Endothelial cell of umbilical vein (primary cell): ENCODE measurements around the gene NAA11. TPM values are rescaled to one million over a fixed set of nuclear protein-coding genes. Genes with fewer than 3 reads are reported as not detected.

ENCODE experiments used
- BruUV-seq: library from RNA; stranded (reverse); fragments of 400-500 nt; replicated peaks from 2 replicates; lab custom pipeline; 2021; lab: Mats Ljungman, UMichigan
- CTCF ChIA-PET: fragments of 300-600, 350-600 bp; sonication (Branson Sonifier 250); formaldehyde crosslinking; loops from one replicate; lab custom pipeline; 2021; ENCODE audit warnings: antibody characterized with exemption, inconsistent platforms; lab: Charles Lee
- POLR2A ChIA-PET: fragments of 300-600, 350-600 bp; sonication (Branson Sonifier 250); formaldehyde crosslinking; loops from one replicate; lab custom pipeline; 2021; ENCODE audit warnings: antibody characterized with exemption, inconsistent platforms; lab: Charles Lee
- DNase-seq: peaks from one replicate; pipeline ENCODE4 v3.0.0-alpha.2; 2011; ENCODE audit warnings: low read depth, low spot score
- FAIRE-seq: peaks from 2 replicates; lab custom pipeline; 2011; peaks lifted over from hg19 to GRCh38; lab: Jason Lieb, UNC
- H2AFZ ChIP-seq: 2 replicates; pipeline ENCODE4 v1.6.0; 2012; ENCODE audit warnings: low read depth, low read length, control low read depth, inconsistent platforms
- H3K27ac ChIP-seq: 2 replicates; pipeline ENCODE4 v1.5.1; 2011; ENCODE audit warnings: low read depth, mild to moderate bottlenecking, control low read depth, low read length, moderate library complexity; ENCODE audit not compliant: insufficient read depth
- H3K27me3 ChIP-seq, 2 experiments: 2 replicates each; pipeline versions ENCODE4 v1.6.0 to v1.6.1; 2011; ENCODE audit warnings: low read length in 2 of 2, mixed read lengths in 1 of 2; ENCODE audit not compliant: control insufficient read depth in 2 of 2, insufficient read depth in 2 of 2
- H3K36me3 ChIP-seq, 2 experiments: 2 replicates in 1 of 2; 3 replicates in 1 of 2; pipeline ENCODE4 v1.5.1; 2011; ENCODE audit warnings: low read length in 2 of 2, mild to moderate bottlenecking in 1 of 2, moderate library complexity in 1 of 2; ENCODE audit not compliant: control insufficient read depth in 2 of 2, insufficient read depth in 2 of 2; ENCODE audit errors: extremely low read depth in 1 of 2
- H3K4me1 ChIP-seq: 3 replicates; pipeline ENCODE4 v1.5.1; 2011; ENCODE audit warnings: mild to moderate bottlenecking, low read length; ENCODE audit not compliant: control insufficient read depth, insufficient read depth; ENCODE audit errors: extremely low read depth
- H3K4me2 ChIP-seq: 2 replicates; pipeline ENCODE4 v1.6.1; 2011; ENCODE audit warnings: low read length, control low read depth, mixed read lengths; ENCODE audit not compliant: insufficient read depth
- H3K4me3 ChIP-seq, 3 experiments: fragments of 200-600 bp in 1 of 3; sonication (generic), shearing (Covaris generic) in 1 of 3; replicated peaks in 1 of 3; 2 replicates each; pipeline ENCODE4 v1.5.1; 2011 to 2016; ENCODE audit warnings: control low read depth in 3 of 3, low read length in 3 of 3, mild to moderate bottlenecking in 2 of 3, inconsistent platforms in 1 of 3, low read depth in 1 of 3, moderate library complexity in 1 of 3; ENCODE audit not compliant: insufficient read depth in 1 of 3
- H3K79me2 ChIP-seq: 2 replicates; pipeline ENCODE4 v1.6.0; 2012; ENCODE audit warnings: low read length, inconsistent platforms; ENCODE audit not compliant: control insufficient read depth, insufficient read depth
- H3K9ac ChIP-seq: replicated peaks from 2 replicates; pipeline ENCODE3; 2011; ENCODE audit warnings: low read length, control low read depth; ENCODE audit not compliant: insufficient read depth; ENCODE audit errors: extremely low read depth
- H3K9me1 ChIP-seq: replicated peaks from 3 replicates; pipeline ENCODE4 v1.6.0; 2011; ENCODE audit warnings: mild to moderate bottlenecking, low read length; ENCODE audit not compliant: control insufficient read depth, insufficient read depth; ENCODE audit errors: extremely low read depth
- H3K9me3 ChIP-seq: replicated peaks from 2 replicates; pipeline ENCODE4 v1.5.1; 2012; ENCODE audit warnings: low read length, inconsistent platforms; ENCODE audit not compliant: control insufficient read depth, insufficient read depth
- H4K20me1 ChIP-seq: replicated peaks from 2 replicates; pipeline ENCODE3; 2011; ENCODE audit warnings: mild to moderate bottlenecking, low read length; ENCODE audit not compliant: control insufficient read depth, insufficient read depth; ENCODE audit errors: extremely low read depth
- EZH2 ChIP-seq: IDR thresholded peaks from 2 replicates; pipeline ENCODE4 v1.6.1; 2012; ENCODE audit warnings: borderline replicate concordance, low read depth, mild to moderate bottlenecking, moderate library complexity, low read length, inconsistent platforms; ENCODE audit not compliant: severe bottlenecking
- FOS ChIP-seq: IDR thresholded peaks from 2 replicates; pipeline ENCODE4 v1.6.1; 2011; ENCODE audit warnings: mild to moderate bottlenecking, low read length, moderate library complexity, borderline replicate concordance; ENCODE audit not compliant: insufficient read depth
- GATA2 ChIP-seq: IDR thresholded peaks from 2 replicates; pipeline ENCODE4 v1.7.0; 2011; ENCODE audit warnings: low read depth, mild to moderate bottlenecking, moderate library complexity, mixed read lengths, low read length; ENCODE audit not compliant: insufficient read length, insufficient read depth
- JUN ChIP-seq: IDR thresholded peaks from 2 replicates; pipeline ENCODE4 v1.6.1; 2011; ENCODE audit warnings: borderline replicate concordance, low read depth; ENCODE audit not compliant: insufficient read length, insufficient read depth
- MYC ChIP-seq: IDR thresholded peaks from one replicate; pipeline ENCODE4 v1.6.1; 2011; ENCODE audit warnings: mild to moderate bottlenecking, low read depth, low read length
- POLR2A ChIP-seq: IDR thresholded peaks from 2 replicates; pipeline ENCODE4 v1.6.1; 2012; ENCODE audit warnings: low read depth, mild to moderate bottlenecking, control low read depth, low read length
- POLR2AphosphoS5 ChIP-seq: IDR thresholded peaks from 2 replicates; pipeline ENCODE4 v1.6.1; 2012; ENCODE audit warnings: low read depth, mild to moderate bottlenecking, control low read depth, low read length, moderate library complexity; ENCODE audit not compliant: insufficient read depth
- dilution Hi-C: fragments of 300-500 bp; cut with MboI; formaldehyde crosslinking; loops from one replicate; pipeline ENCODE4 v1.15.0; 2019; ENCODE audit warnings: low sequenced_read_pairs; ENCODE audit not compliant: extremely low pct_ligation_motif_present
- intact Hi-C: fragments of 100-400 bp; cut with micrococcal nuclease; formaldehyde crosslinking; loops from one replicate; pipeline ENCODE4 v1.10.0; 2022
- polyA plus RNA-seq, 4 experiments: library from polyadenylated mRNA; depleted of rRNA in 3 of 4; stranded (reverse) in 3 of 4; unstranded in 1 of 4; fragments of >200 nt; gene quantifications; 2 replicates each; pipeline versions ENCODE4 v1.2.1 to v1.2.3, GENCODE V29; 2011 to 2012; ENCODE audit warnings: missing spikeins in 1 of 4
- total RNA-seq: library from RNA; stranded (reverse); gene quantifications from 2 replicates; pipeline ENCODE4 v1.2.3, GENCODE V29; 2021
- TF ChIP-seq, protein P1 (sequence below): IDR thresholded peaks from 2 replicates; pipeline ENCODE4 v1.6.1; 2011; ENCODE audit not compliant: insufficient read depth, insufficient read length
- TF ChIP-seq, protein P2 (sequence below), 2 donors: IDR thresholded peaks; 1 replicate in 1 of 2; 2 replicates in 1 of 2; pipeline ENCODE4 v1.5.1; 2011; ENCODE audit warnings: low read length in 2 of 2, mild to moderate bottlenecking in 2 of 2, moderate library complexity in 2 of 2, control low read depth in 1 of 2, inconsistent platforms in 1 of 2, low read depth in 1 of 2; ENCODE audit not compliant: insufficient read depth in 1 of 2; ENCODE audit errors: extremely low read depth in 1 of 2

The NAA11 gene
- total and polyA plus RNA-seq, 2 donors (not counting 3 experiments of a cell fraction or from before 2014, with no cell fraction given) = not detected

DNA sequence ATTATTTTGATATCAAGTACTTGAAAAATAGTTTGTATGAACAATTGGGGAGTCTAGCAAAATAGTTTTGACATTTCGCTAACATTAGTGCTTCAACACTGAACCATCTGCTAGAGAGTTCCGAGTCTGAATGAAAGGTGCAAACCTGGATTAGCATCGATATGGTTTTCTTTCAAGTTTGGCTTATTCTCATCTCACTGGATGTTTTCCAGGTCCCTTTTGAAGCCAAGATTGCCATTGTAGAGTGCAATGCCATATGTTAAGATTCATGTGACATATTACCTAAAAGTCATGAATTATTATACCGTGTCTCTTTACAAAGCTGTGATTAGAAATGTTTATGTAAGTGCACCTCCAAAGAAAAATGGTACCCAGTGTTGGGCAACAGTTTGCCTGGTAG, 36.8 kb upstream of the NAA11 start:
- no TSS peak for BruUV-seq
- H3K4me3 ChIP-seq = no peak overlapping the region
- no peak overlapping the region for H3K27ac ChIP-seq
- ChIA-PET CTCF (no interaction called here), POLR2A (no interaction called here)
- H3K4me2 ChIP-seq = no peak overlapping the region
- TF ChIP-seq POLR2A = no peak
- TF ChIP-seq POLR2AphosphoS5 = no peak
- TF ChIP-seq JUN = no peak
- no peak for TF ChIP-seq GATA2
- no peaks in the 10 kb centered on the region for H3K79me2 ChIP-seq
- dilution Hi-C loops (no loop called here), intact Hi-C loops (no loop called here)
- DNase-seq (no peak), FAIRE-seq (no peak)
- H3K9me3 ChIP-seq = no peaks in the 10 kb centered on the region
- H3K4me1 ChIP-seq = no peaks in the 10 kb centered on the region
- H3K36me3 ChIP-seq = no peaks in the 10 kb centered on the region
- no peaks in the 10 kb centered on the region for H3K9me1 ChIP-seq
- no peak overlapping the region for H2AFZ ChIP-seq
- H4K20me1 ChIP-seq = no peaks in the 10 kb centered on the region
- no peaks in the 10 kb centered on the region for H3K27me3 ChIP-seq
- no peak overlapping the region for H3K9ac ChIP-seq

DNA sequence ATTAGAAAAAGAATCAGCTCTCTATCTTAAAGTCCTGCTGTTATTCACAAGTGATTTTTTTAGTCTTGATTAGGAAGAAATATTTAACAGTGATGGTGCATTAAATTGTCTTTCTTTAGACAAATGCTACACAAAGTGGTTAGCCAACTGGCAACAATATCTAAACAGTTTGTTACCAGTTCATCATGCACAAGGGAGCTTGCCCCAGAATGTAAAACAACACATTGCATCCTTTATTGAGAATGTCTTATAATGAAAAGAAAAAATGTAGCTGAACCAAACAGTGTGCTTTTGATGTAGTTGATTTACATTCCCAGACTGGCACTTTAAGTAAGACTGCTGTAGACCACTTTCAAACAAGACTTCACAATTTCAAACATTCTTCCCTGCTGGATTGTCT, 34.1 kb upstream of the NAA11 start:
- Histone ChIP-seq H3K4me1 (no peaks in the 10 kb centered on the region), H3K9ac (no peak overlapping the region), H3K36me3 (no peaks in the 10 kb centered on the region), H3K9me1 (no peaks in the 10 kb centered on the region), H3K9me3 (no peaks in the 10 kb centered on the region), H2AFZ (no peak overlapping the region), H3K4me2 (no peak overlapping the region), H3K27me3 (no peaks in the 10 kb centered on the region), H3K79me2 (no peaks in the 10 kb centered on the region), H4K20me1 (no peaks in the 10 kb centered on the region), H3K4me3 (no peak overlapping the region), H3K27ac (no peak overlapping the region)
- FAIRE-seq (no peak), DNase-seq (no peak)
- no TSS peak for BruUV-seq
- ChIA-PET CTCF (no interaction called here), POLR2A (no interaction called here)
- TF ChIP-seq POLR2A = no peak
- no peak for TF ChIP-seq FOS
- TF ChIP-seq, protein P1, sequence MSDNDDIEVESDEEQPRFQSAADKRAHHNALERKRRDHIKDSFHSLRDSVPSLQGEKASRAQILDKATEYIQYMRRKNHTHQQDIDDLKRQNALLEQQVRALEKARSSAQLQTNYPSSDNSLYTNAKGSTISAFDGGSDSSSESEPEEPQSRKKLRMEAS = no peak
- TF ChIP-seq JUN = no peak
- TF ChIP-seq, protein P2, sequence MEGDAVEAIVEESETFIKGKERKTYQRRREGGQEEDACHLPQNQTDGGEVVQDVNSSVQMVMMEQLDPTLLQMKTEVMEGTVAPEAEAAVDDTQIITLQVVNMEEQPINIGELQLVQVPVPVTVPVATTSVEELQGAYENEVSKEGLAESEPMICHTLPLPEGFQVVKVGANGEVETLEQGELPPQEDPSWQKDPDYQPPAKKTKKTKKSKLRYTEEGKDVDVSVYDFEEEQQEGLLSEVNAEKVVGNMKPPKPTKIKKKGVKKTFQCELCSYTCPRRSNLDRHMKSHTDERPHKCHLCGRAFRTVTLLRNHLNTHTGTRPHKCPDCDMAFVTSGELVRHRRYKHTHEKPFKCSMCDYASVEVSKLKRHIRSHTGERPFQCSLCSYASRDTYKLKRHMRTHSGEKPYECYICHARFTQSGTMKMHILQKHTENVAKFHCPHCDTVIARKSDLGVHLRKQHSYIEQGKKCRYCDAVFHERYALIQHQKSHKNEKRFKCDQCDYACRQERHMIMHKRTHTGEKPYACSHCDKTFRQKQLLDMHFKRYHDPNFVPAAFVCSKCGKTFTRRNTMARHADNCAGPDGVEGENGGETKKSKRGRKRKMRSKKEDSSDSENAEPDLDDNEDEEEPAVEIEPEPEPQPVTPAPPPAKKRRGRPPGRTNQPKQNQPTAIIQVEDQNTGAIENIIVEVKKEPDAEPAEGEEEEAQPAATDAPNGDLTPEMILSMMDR (IDR thresholded peaks at IDR 0.05; ENCODE audit: extremely low read depth in 1 of 2, insufficient read depth in 1 of 2, low read depth in 1 of 2, low read length in 2 of 2) = no peak
- TF ChIP-seq EZH2 = no peak
- TF ChIP-seq MYC = no peak
- no peak for TF ChIP-seq POLR2AphosphoS5
- dilution Hi-C loops = no loop called here
- intact Hi-C loops = no loop called here
